Muscle of leg (tissue), 16 donors: Measurements from ENCODE around the gene ABCB7. TPM values are rescaled to one million over a fixed set of nuclear protein-coding genes. Genes with fewer than 3 reads are reported as not detected.
"Not testable (repeated sequence)": the region's sequence is repeated elsewhere in the genome, so short reads cannot be mapped to it uniquely, and the experiment has no call there.

Experiments
- DNase-seq: peaks from one replicate; pipeline ENCODE4 v3.0.0; 2013
- H3K27ac ChIP-seq: one replicate; pipeline ENCODE4 v1.5.1; 2013; ENCODE audit warnings: mild to moderate bottlenecking, low read length, control low read depth
- H3K27me3 ChIP-seq: one replicate; pipeline ENCODE4 v1.6.1; 2013; ENCODE audit warnings: low read length; ENCODE audit not compliant: control insufficient read depth, insufficient read depth
- H3K36me3 ChIP-seq: one replicate; pipeline ENCODE4 v1.6.1; 2013; ENCODE audit warnings: low read length; ENCODE audit not compliant: control insufficient read depth, insufficient read depth
- H3K4me1 ChIP-seq: one replicate; pipeline ENCODE4 v1.6.1; 2013; ENCODE audit warnings: low read length; ENCODE audit not compliant: control insufficient read depth, insufficient read depth
- H3K4me3 ChIP-seq: one replicate; pipeline ENCODE4 v1.5.1; 2013; ENCODE audit warnings: low read length, control low read depth
- H3K9me3 ChIP-seq: replicated peaks from 2 replicates; pipeline ENCODE4 v1.6.1; 2013; ENCODE audit warnings: low read depth, low read length; ENCODE audit not compliant: control insufficient read depth
- WGBS: methylation state at CpG from one replicate; pipeline ENCODE4 v1.1.5; 2013; ENCODE audit warnings: missing lambda C conversion rate; ENCODE audit not compliant: insufficient coverage; 5-methylcytosine and 5-hydroxymethylcytosine counted together
- long read RNA-seq, 11 donors: transcript quantifications; one replicate each; lab custom pipeline, GENCODE V29; 2026
- polyA plus RNA-seq, 8 donors: library from polyadenylated mRNA; unstranded; fragments of 120-200 nt; gene quantifications; one replicate each; pipeline versions ENCODE4 v1.2.1 to v1.2.3, GENCODE V29; 2013; ENCODE audit warnings: inconsistent platforms in 1 of 8, low replicate concordance in 1 of 8; ENCODE audit not compliant: insufficient read length in 8 of 8, insufficient read depth in 1 of 8
- total RNA-seq: library from RNA; stranded (reverse); fragments of 120-200 nt; gene quantifications from one replicate; pipeline ENCODE4 v1.2.4, GENCODE V29; 2013

ABCB7 gene
- total RNA-seq, result 20.1 TPM
- 10 to 100 TPM; 18.0 to 23.4 (median 19.1) TPM for polyA plus RNA-seq
- long read RNA-seq, donor 1, partial matches to known transcripts, result 0 of 1 reads
- long read RNA-seq, donor 1, other reads (novel, unspliced or antisense), result 0 of 1 reads
- long read RNA-seq, donor 2, result 0 reads
- long read RNA-seq, donor 3, full-length matches to known transcripts, result 3 of 3 reads
- long read RNA-seq, donor 3, partial matches to known transcripts, result 0 of 3 reads
- long read RNA-seq, donor 3, other reads (novel, unspliced or antisense), result 0 of 3 reads
- long read RNA-seq, donor 4, partial matches to known transcripts, result 0 of 1 reads
- long read RNA-seq, donor 4, other reads (novel, unspliced or antisense), result 0 of 1 reads
- long read RNA-seq, donor 5, full-length matches to known transcripts, result 5 of 5 reads
- long read RNA-seq, donor 5, partial matches to known transcripts, result 0 of 5 reads
- long read RNA-seq, donor 5, other reads (novel, unspliced or antisense), result 0 of 5 reads
- long read RNA-seq, donor 6, partial matches to known transcripts, result 0 of 3 reads
- long read RNA-seq, donor 6, other reads (novel, unspliced or antisense), result 0 of 3 reads
- long read RNA-seq, donor 7, full-length matches to known transcripts, result 4 of 4 reads
- long read RNA-seq, donor 7, partial matches to known transcripts, result 0 of 4 reads
- long read RNA-seq, donor 7, other reads (novel, unspliced or antisense), result 0 of 4 reads
- long read RNA-seq, donor 8, partial matches to known transcripts, result 0 of 1 reads
- long read RNA-seq, donor 8, other reads (novel, unspliced or antisense), result 0 of 1 reads
- long read RNA-seq, donor 9, full-length matches to known transcripts, result 3 of 3 reads
- long read RNA-seq, donor 9, partial matches to known transcripts, result 0 of 3 reads
- long read RNA-seq, donor 9, other reads (novel, unspliced or antisense), result 0 of 3 reads
- long read RNA-seq, donor 10, full-length matches to known transcripts, result 2 of 2 reads
- long read RNA-seq, donor 10, partial matches to known transcripts, result 0 of 2 reads
- long read RNA-seq, donor 10, other reads (novel, unspliced or antisense), result 0 of 2 reads
- long read RNA-seq, donor 11, full-length matches to known transcripts, result 3 of 3 reads
- long read RNA-seq, donor 11, partial matches to known transcripts, result 0 of 3 reads
- long read RNA-seq, donor 11, other reads (novel, unspliced or antisense), result 0 of 3 reads

- DNase-seq, result peak; percentile 92
- H3K27ac ChIP-seq, result peak within 1 kb of the TSS; percentile 78
- peak within 1 kb of the TSS; percentile 45 for H3K4me3 ChIP-seq
- no peaks in the 10 kb centered on the region for H3K27me3 ChIP-seq
- no peaks in the 10 kb centered on the region for H3K4me1 ChIP-seq
- WGBS, result 36% methylated on average over 30 of the region's 35 CpGs
- no peaks in the 10 kb centered on the region for H3K9me3 ChIP-seq
- no peaks in the 10 kb centered on the region for H3K36me3 ChIP-seq
These were observed at the start of gene ABCB7 for GRCh38 chrX:75155827-75156525. TSS of gene ABCB7 (minus strand) at chrX:75156283. CDS start at chrX:75156272, 11 bp downstream.

GRCh38 chrX:75188415-75189206 is 32.5 kb upstream of the ABCB7 start:
- DNase-seq, H3K4me1 ChIP-seq, H3K27me3 ChIP-seq, H3K36me3 ChIP-seq, H3K9me3 ChIP-seq, H3K4me3 ChIP-seq, H3K27ac ChIP-seq: not testable (repeated sequence)
- WGBS, result 76% methylated on average over 21 of the region's 27 CpGs

GRCh38 chrX:75181721-75182120 is 25.6 kb upstream of the ABCB7 start:
- DNase-seq, result no peak
- Histone ChIP-seq H3K4me1 (no peaks in the 10 kb centered on the region), H3K36me3 (no peaks in the 10 kb centered on the region), H3K27me3 (no peaks in the 10 kb centered on the region), H3K4me3 (no peak overlapping the region), H3K27ac (no peak overlapping the region), H3K9me3 (no peaks in the 10 kb centered on the region)

GRCh38 chrX:75179536-75180293 is 23.6 kb upstream of the ABCB7 start:
- 50% methylated on average over 1 of the region's 25 CpGs for WGBS
- not testable (repeated sequence) for H3K27ac ChIP-seq

GRCh38 chrX:75172257-75172890 is 16.3 kb upstream of the ABCB7 start:
- H3K4me1 ChIP-seq, H3K27ac ChIP-seq, H3K9me3 ChIP-seq, DNase-seq, H3K4me3 ChIP-seq, H3K27me3 ChIP-seq, H3K36me3 ChIP-seq: not testable (repeated sequence)
- 94% methylated on average over 3 of the region's 16 CpGs for WGBS

More at GRCh38 chrX:75179536-75180293, 23.6 kb upstream of the ABCB7 start:
- H3K36me3 ChIP-seq, H3K27me3 ChIP-seq, H3K4me1 ChIP-seq, H3K4me3 ChIP-seq, H3K9me3 ChIP-seq, DNase-seq: not testable (repeated sequence)

GRCh38 chrX:75158054-75158453 is 2.0 kb upstream of the ABCB7 start:
- H3K4me1 ChIP-seq, result no peaks in the 10 kb centered on the region
- WGBS, result no CpG with 5 or more reads among the region's 3 CpGs
- no peaks in the 10 kb centered on the region for H3K27me3 ChIP-seq
- no peak overlapping the region for H3K4me3 ChIP-seq
- no peak for DNase-seq
- H3K9me3 ChIP-seq, result no peaks in the 10 kb centered on the region
- no peaks in the 10 kb centered on the region for H3K36me3 ChIP-seq
- no peak overlapping the region for H3K27ac ChIP-seq

GRCh38 chrX:75156531-75156945 is 455 bp upstream of the ABCB7 start:
- 38% methylated on average over 6 of the region's 7 CpGs for WGBS
- H3K27ac ChIP-seq, result peak overlapping the region; percentile 78
- DNase-seq, result peak; percentile 30
- H3K36me3 ChIP-seq, result no peaks in the 10 kb centered on the region
- H3K27me3 ChIP-seq, result no peaks in the 10 kb centered on the region
- peak overlapping the region; percentile 45 for H3K4me3 ChIP-seq
- H3K4me1 ChIP-seq, result no peaks in the 10 kb centered on the region
- no peaks in the 10 kb centered on the region for H3K9me3 ChIP-seq

- Histone ChIP-seq H3K36me3 (no peaks in the 10 kb centered on the region), H3K4me1 (no peaks in the 10 kb centered on the region), H3K27me3 (no peaks in the 10 kb centered on the region), H3K9me3 (no peaks in the 10 kb centered on the region), H3K27ac (peak overlapping the region; percentile 78), H3K4me3 (peak overlapping the region; percentile 45)
- peak; percentile 5 for DNase-seq
- 70% methylated on average over 2 of the region's 6 CpGs for WGBS
These were observed 646 bp downstream of the ABCB7 start for GRCh38 chrX:75155447-75155826.
